Stimulated activated CD4-positive, alpha-beta T cell treated with anti-CD3 and anti-CD28 coated beads, Interleukin-2, amount 100 ng/mL, for 4 hours (primary cell): Measurements from ENCODE around the gene SEMA5A.

Experiments used
- DNase-seq: peaks from one replicate; pipeline ENCODE4 v3.0.0-alpha.2; 2020; ENCODE audit warnings: low read depth

Gene SEMA5A

GRCh38 chr5:9545992-9546851 is at the start of gene SEMA5A:
SEMA5A (minus strand) TSS chr5:9546075; CDS start chr5:9379946, 166,129 bp downstream.
- no peak for DNase-seq

- DNase-seq: no peak
These were observed 49.0 kb upstream of the SEMA5A start for GRCh38 chr5:9594913-9595312.

GRCh38 chr5:9589049-9589835 is 43.4 kb upstream of the SEMA5A start:
- DNase-seq: no peak

- DNase-seq: no peak
These were observed 42.4 kb upstream of the SEMA5A start for GRCh38 chr5:9588254-9588653.

GRCh38 chr5:9587135-9587534 is 41.3 kb upstream of the SEMA5A start:
- DNase-seq: no peak

- DNase-seq: no peak
These were observed 36.5 kb upstream of the SEMA5A start for GRCh38 chr5:9582406-9582805.

GRCh38 chr5:9573796-9574195 is 27.9 kb upstream of the SEMA5A start:
- DNase-seq: no peak

- DNase-seq: no peak
These were observed 26.4 kb upstream of the SEMA5A start for GRCh38 chr5:9572246-9572645.

GRCh38 chr5:9570876-9571275 is 25.0 kb upstream of the SEMA5A start:
- DNase-seq: no peak

- no peak for DNase-seq
These were observed 21.2 kb upstream of the SEMA5A start for GRCh38 chr5:9567039-9567438.

GRCh38 chr5:9564752-9565151 is 18.9 kb upstream of the SEMA5A start:
- DNase-seq: no peak

GRCh38 chr5:9562141-9562540 is 16.3 kb upstream of the SEMA5A start:
- DNase-seq: no peak

- no peak for DNase-seq
These were observed 14.1 kb upstream of the SEMA5A start for GRCh38 chr5:9559965-9560364.

- DNase-seq: no peak
These were observed 12.6 kb upstream of the SEMA5A start for GRCh38 chr5:9558319-9558965.

GRCh38 chr5:9557696-9558095 is 11.8 kb upstream of the SEMA5A start:
- DNase-seq: no peak

- no peak for DNase-seq
These were observed 10.1 kb upstream of the SEMA5A start for GRCh38 chr5:9555961-9556360.

GRCh38 chr5:9554122-9554521 is 8.2 kb upstream of the SEMA5A start:
- no peak for DNase-seq

- DNase-seq: no peak
These were observed 7.7 kb upstream of the SEMA5A start for GRCh38 chr5:9553561-9553960.

- DNase-seq: no peak
These were observed 6.0 kb upstream of the SEMA5A start for GRCh38 chr5:9551567-9552537.

- DNase-seq: no peak
These were observed 4.1 kb upstream of the SEMA5A start for GRCh38 chr5:9549941-9550340.

- no peak for DNase-seq
These were observed 1.5 kb upstream of the SEMA5A start for GRCh38 chr5:9547122-9547947.
